Fibroblast of the aortic adventitia (primary cell): ENCODE measurements around the gene STRBP. TPM values are rescaled to one million over a fixed set of nuclear protein-coding genes. Genes with fewer than 3 reads are reported as not detected.

Source experiments
- DNase-seq: peaks from one replicate; pipeline ENCODE4 v3.0.0-alpha.2; 2010; ENCODE audit warnings: low read depth
- H3K4me3 ChIP-seq: 2 replicates; pipeline ENCODE4 v1.5.1; 2011; ENCODE audit warnings: low read depth, mild to moderate bottlenecking, control low read depth, low read length, moderate library complexity
- total RNA-seq: library from RNA; depleted of rRNA; stranded (reverse); fragments of >200 nt; gene quantifications from 2 replicates; pipeline ENCODE4 v1.2.3, GENCODE V29; 2012; ENCODE audit warnings: low replicate concordance
- TF ChIP-seq, protein P1 (sequence below): IDR thresholded peaks from 2 replicates; pipeline ENCODE4 v1.5.1; 2011; ENCODE audit warnings: mild to moderate bottlenecking, low read length, control low read depth, inconsistent platforms; ENCODE audit not compliant: insufficient read depth

The STRBP gene
- total RNA-seq, 1 donor: 2.6 TPM

DNA sequence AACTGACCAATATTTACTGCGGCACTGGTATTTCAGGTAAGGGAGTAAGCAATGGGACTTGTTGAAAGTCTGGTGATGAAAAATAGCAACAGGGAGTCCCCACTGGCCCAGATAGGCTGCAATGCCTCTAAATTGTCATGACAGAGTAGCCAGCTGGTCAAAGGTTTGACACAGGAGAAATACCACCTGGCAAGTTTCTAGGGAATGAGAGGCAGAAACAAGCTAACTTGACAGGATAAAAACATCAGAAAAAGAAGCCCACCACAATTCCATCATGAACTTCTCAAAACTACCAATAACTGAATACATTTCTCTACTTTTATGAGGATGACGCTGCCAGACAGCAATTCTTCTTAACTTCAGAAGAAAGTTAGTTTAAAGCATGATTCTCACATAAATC, 99.8 kb downstream of the STRBP start:
- DNase-seq: no peak
- TF ChIP-seq, protein P1, sequence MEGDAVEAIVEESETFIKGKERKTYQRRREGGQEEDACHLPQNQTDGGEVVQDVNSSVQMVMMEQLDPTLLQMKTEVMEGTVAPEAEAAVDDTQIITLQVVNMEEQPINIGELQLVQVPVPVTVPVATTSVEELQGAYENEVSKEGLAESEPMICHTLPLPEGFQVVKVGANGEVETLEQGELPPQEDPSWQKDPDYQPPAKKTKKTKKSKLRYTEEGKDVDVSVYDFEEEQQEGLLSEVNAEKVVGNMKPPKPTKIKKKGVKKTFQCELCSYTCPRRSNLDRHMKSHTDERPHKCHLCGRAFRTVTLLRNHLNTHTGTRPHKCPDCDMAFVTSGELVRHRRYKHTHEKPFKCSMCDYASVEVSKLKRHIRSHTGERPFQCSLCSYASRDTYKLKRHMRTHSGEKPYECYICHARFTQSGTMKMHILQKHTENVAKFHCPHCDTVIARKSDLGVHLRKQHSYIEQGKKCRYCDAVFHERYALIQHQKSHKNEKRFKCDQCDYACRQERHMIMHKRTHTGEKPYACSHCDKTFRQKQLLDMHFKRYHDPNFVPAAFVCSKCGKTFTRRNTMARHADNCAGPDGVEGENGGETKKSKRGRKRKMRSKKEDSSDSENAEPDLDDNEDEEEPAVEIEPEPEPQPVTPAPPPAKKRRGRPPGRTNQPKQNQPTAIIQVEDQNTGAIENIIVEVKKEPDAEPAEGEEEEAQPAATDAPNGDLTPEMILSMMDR: no peak
- no peak overlapping the region for H3K4me3 ChIP-seq

DNA sequence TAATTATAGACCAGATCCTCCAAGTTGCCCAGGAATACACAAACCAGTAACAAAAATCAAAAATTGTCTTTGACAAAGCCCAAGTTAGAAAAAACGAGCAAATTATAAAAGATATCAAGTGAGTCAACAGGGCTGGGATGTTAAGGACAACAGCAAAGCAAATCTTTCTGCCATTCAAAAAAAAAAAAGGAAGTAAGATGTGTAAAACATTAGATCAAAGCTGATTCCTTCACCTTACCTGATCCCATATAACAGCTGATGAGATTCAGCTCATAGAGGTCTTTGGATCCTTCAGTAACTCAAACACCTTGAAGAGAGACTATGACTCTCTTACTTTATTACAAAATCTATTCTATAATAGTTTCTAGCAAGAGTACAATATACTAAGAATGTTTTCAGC, 100.9 kb downstream of the STRBP start:
- DNase-seq: no peak
- TF ChIP-seq, protein P1: no peak
- no peak overlapping the region for H3K4me3 ChIP-seq

DNA sequence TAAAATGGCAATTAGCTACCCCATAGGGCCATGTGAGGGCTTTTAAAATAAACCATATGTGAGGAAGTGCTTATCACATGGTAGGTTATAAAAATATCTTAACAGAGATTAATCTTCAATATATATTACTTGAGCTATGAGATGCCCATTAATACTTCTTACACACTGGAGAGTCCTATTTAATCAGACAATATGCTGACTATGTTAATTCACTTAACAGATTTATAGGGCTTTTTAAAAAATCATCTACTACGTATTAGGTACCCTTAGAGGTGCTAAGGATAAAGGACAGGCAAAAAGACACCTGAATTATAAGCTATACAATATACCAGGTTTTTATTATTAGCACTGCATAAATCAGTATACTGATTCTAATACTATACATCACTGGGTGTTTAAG, 102.6 kb downstream of the STRBP start:
- no peak overlapping the region for H3K4me3 ChIP-seq
- TF ChIP-seq, protein P1: no peak
- no peak for DNase-seq

DNA sequence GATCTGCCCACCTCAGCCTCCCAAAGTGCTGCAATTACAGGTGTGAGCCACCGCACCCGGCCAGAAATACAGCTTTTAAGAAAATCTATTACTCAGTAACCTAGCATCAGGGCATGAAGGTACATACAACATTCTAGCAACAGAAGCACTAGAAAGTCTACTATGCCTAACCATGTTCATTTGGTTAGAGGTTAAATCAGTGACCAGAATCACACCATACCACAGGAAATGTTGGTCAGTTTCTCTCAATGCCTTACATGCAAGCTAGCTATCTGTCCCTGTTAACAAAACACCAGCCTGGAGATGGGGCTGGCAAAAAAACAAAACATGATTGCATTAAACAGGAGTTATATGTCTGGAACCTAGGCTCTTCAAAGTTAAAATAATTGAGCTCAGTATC, 104.1 kb downstream of the STRBP start:
- TF ChIP-seq, protein P1: no peak
- no peak for DNase-seq
- H3K4me3 ChIP-seq: no peak overlapping the region

DNA sequence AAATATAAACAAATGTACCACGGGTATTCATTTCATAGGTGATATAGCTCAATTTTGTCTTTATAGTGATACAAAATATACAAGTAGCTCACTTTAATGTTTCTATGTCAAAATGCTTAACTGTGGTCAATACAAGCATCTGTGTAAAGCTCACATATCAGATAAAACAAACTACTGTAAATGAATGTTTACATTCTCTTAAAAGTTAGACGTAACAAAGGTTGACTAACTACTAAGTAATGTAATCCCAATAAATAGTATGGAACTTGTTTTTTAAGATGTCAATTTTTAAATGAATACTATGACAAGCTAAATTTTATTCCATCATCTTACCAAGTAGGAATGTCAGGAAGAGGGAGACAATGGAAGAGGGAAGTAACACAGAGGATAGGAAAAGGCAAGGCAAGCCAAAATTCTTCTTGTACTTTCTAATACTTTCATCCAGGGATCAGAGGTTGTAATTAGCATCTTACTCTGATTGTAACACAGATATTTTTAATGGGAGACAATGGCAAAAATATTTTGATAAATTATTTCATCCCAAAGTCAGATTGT, 105.5 kb downstream of the STRBP start:
- no peak overlapping the region for H3K4me3 ChIP-seq
- no peak for DNase-seq

DNA sequence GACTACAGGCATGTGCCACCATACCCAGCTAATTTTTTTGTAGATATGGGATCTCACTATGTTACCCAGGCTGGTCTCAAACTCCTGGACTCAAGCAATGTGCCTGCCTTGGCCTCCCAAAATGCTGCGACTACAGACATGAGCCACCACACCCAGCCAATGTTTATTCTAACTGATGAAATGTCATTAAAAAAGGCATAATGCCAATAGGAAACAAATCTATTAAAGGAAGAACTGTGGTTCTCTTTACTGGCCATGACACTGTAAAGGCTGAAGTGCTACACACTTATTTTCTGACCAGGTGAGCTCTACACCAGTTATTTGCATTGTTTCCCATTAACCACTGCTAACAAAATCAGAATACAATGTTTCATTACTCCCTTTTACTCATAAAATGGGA, 106.0 kb downstream of the STRBP start:
- TF ChIP-seq, protein P1: no peak
- H3K4me3 ChIP-seq: no peak overlapping the region
- no peak for DNase-seq

More for the DNA sequence above, 105.5 kb downstream of the STRBP start:
- TF ChIP-seq, protein P1: no peak

DNA sequence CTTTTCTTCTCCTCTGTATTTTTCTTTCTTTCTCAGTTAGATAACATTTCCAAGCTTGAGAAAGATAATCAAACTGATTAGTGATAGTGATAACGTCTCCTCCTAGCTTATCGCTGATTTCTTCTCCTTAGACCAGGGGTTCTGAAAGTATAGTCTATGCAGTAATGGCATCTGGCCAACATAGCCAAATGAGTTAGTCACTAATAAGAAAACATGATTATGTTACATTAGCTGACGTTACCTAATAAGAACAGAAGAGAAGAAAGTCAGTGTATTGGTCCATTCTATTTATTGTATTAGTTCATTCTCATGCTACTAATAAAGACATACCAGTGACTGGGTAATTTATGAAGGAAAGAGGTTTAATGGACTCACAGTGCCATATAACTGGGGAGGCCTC, 111.2 kb downstream of the STRBP start:
- TF ChIP-seq, protein P1: no peak
- DNase-seq: peak; percentile 3
- H3K4me3 ChIP-seq: no peak overlapping the region
